Stimulated activated CD4-positive, alpha-beta T cell treated with anti-CD3 and anti-CD28 coated beads, TNF-alpha, amount 100 ng/mL, for 48 hours (primary cell): ENCODE data around the gene R3HDML.
A peak's percentile ranks its signal among the peaks of the same experiment; 100 is the strongest.
"Not testable (repeated sequence)": the region's sequence is repeated elsewhere in the genome, so short reads cannot be mapped to it uniquely, and the experiment has no call there.

Experiments
- DNase-seq, 3 donors: peaks; one replicate each; pipeline ENCODE4 v3.0.0-alpha.2; 2020; ENCODE audit warnings: low read depth in 3 of 3

The R3HDML gene

DNA sequence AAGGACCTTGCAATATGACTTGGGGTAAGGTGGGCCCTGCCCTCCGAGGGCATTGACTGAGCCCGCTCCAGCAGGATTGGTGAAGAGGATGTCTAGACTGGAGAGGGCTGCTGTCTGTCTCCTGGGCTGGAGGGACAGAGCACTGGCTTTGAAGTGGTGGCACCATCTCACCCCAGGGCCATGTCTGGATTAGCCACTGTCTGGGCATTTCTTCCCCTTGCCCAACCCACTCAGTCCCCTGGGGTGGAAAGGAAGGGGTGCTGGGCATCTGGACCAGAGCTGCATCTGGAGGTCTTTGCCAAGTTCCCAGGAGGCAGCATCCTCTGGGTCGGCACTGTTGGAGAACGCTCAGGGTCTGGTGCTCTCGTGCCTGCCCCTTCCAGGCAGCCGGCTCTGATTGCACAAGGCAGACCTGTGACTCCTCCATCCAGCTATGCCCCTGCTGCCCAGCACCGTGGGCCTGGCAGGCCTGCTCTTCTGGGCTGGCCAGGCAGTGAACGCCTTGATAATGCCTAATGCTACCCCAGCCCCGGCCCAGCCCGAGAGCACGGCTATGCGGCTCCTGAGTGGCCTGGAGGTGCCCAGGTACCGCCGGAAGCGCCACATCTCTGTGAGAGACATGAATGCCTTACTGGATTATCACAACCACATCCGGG lies at the start of gene R3HDML:
R3HDML (plus strand) TSS at position 319 of the 656 bp plus-strand sequence; CDS start at position 434, 115 bp downstream.
- no peak for DNase-seq

DNA sequence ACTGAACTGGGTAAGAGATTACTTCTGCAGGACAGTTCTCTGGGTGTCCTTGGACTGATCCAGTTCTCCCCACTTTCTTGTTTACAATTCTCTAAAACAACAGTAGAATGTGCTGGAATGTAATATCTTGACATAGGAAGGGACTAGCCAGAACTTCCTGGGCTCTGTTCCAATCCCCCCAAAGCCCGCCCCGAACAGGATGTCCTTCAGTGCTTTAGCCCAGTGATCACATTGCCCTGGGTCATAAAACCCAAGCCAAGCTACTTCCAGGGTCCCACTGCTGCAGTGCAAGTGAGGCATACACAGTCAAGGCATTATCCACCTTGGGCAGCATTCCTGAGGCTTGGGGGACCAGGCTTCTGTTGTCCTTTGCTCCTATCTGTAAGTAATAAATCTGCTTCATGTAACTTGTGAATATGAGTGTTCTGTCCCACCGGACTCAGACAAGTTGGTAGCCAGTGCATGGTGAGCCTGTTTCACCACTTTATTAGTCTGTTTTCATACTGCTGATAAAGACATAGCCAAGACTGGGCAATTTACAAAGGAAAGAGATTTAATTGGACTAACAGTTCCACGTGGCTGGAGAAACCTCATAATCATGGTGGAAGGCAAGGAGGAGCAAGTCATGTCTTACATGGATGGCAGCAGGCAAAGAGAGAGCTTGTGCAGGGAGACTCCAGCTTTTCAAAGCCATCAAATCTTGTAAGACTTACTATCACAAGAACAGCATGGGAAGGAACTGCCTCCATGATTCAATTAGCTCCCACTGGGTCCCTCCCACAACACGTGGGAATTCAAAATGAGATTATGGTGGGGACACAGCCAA lies 49.4 kb upstream of the R3HDML start:
- DNase-seq = no peak

DNA sequence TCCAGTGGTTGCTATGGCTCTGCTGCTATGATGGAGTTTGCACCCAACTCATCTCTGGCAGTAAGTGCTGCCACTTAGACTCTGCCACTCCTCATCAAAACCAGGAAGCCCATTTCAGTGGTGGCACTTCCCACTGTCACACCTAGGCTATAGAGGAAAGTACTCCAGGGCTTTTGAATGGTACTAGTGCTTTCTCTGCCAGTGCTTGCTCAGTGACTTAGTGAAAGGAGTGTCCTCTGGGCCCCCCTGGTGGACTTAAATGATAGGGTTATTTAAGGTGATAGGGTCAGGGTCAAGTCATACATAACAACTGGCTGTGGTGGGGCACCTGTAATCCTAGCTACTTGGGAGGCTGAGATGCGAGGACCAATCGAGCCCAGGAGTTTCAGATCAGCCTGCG lies 48.6 kb upstream of the R3HDML start:
- no peak for DNase-seq

GRCh38 chr20:44291754-44292153 lies 45.1 kb upstream of the R3HDML start:
- DNase-seq = no peak

DNA sequence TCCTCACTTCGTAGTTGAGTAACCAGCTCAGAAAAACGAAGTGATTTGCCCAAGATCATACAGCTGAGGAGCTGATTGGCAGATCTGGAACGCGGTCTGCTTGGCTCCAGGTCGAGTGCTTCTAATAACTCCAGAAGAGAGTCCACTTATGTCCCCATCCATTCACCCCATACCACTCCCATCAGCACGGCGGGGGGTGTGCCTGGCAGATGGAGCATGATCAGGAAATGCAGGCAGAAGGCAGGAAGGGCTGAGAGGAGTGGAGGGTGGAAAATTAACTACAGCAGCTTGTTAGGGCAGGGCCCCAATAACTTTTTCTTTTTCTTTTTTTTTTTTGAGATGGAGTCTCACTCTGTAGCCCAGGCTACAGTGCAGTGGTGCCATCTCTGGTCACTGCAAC lies 40.8 kb upstream of the R3HDML start:
- no peak for DNase-seq

- DNase-seq = no peak
These were observed 39.1 kb upstream of the R3HDML start for GRCh38 chr20:44297721-44298120.

GRCh38 chr20:44299011-44299535 lies 37.8 kb upstream of the R3HDML start:
- not testable (repeated sequence) for DNase-seq

- no peak for DNase-seq
These were observed 35.6 kb upstream of the R3HDML start for GRCh38 chr20:44301285-44301684.

DNA sequence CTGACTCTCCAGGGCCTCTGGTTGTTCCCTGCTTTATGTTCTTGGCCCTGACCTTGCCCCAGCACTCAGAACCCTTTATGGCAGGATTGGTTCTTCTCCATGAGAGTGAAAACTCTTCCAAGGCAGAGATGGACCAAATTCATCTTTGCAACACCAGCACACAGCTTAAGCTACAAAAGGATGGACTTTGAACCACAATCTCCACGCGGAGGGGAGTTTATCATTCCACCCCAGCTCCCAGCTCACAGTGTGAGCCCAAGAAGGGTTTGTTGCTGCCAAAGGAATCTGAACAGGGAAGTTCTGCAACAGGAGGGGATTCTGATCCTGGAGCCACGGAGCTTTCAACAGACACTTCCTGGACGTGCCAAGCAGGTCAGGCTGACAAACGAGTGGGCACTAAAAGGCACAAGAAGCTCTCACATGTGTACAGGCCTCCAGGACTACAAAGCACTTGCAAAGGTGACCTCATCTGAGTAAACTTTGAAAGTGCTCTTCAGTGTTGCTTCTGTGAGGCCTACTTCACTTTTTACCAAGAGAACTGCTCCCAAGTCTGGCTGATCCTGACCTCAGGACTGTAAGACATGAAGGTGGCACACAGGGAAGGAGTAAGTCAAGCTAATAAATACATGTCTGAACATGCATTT lies 34.7 kb upstream of the R3HDML start:
- no peak for DNase-seq

DNA sequence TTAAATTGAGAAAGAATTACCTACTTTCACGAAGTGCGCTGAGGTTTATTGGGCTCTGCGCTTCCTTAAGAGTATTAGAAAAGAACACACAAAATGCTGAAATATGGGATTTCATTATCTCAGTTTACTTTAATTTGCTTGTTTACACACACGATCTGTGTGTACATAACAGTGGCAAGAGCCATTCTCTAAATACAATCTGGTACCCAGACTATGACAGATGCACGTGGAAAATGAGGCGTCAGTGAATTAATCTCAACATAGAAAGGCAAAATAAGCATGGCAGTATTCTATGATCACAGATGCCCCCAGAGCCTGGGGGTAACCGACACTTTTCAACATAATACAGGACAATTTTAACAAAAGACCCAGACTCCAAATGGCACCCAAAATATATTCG lies 34.1 kb upstream of the R3HDML start:
- DNase-seq = no peak

DNA sequence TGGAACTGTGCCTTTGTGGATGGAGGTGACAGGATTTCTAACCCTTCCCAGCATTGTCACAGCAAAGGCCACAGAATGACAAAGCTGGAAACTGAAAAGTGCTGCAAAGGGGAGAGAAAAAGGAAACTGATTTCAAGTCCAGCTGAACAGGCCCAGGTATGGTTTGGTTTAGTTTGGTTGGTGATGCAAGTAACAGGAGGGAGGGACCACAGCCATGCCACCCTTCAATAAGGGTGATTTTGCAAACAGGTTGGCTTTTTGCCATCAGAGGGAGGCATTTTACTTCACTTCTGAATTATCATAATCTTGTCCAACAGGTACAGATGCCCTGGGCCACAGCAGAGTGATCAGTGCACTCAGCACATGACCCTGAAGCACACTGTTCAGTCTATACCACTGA lies 32.5 kb upstream of the R3HDML start:
- no peak for DNase-seq

GRCh38 chr20:44306927-44307326 lies 29.9 kb upstream of the R3HDML start:
- DNase-seq = no peak

DNA sequence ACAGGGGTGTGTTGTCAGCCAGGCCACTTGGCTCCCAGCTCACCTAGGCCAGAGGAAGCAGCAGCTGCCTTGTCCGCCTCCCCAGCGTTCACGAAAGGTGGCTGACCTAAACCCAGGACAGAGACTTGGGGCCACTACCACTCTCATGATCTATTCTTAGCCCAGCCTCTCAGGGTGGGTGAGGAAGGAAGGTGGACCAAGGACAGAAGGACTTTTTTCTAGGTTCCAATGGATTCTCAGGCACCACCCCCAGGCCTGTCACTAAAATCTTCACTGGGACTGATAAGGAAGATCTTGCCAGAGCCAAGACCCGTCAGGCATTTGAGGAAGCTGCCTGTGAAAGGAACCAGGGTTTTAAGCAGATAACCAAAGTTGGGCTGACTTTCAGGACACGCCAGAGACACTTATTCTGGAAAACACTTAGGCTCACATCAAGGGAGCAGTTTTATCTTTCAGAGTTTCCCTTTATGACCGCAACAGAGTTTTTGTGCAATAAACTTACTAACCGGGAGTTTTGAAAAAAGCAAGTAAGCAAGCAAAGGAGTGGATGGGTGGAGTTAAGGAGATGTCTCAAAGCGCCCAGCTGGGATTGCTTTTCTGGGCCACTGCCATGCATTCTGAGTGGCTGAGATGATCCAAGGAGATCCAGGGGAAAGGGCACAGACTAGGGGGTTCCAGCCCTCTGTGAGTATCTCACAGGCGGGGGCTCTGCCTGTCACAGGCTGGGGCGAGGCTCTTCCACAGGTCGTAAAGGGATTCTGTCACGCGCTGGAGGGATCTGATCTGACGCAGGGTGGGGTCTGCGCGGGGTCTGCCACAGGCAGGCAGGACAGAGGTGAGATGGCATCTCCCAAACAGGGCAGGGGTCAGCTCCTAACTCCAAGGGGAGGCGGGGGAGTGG lies 26.8 kb upstream of the R3HDML start:
- no peak for DNase-seq

GRCh38 chr20:44310664-44311639 lies 25.9 kb upstream of the R3HDML start, which contains the start of gene FITM2:
TSS of gene FITM2 (minus strand) at chr20:44311202. CDS start at chr20:44311148, 54 bp downstream.
- DNase-seq = peak; percentile 97 to 99 (median 97)

GRCh38 chr20:44314870-44315269 lies 22.0 kb upstream of the R3HDML start:
- DNase-seq = no peak

DNA sequence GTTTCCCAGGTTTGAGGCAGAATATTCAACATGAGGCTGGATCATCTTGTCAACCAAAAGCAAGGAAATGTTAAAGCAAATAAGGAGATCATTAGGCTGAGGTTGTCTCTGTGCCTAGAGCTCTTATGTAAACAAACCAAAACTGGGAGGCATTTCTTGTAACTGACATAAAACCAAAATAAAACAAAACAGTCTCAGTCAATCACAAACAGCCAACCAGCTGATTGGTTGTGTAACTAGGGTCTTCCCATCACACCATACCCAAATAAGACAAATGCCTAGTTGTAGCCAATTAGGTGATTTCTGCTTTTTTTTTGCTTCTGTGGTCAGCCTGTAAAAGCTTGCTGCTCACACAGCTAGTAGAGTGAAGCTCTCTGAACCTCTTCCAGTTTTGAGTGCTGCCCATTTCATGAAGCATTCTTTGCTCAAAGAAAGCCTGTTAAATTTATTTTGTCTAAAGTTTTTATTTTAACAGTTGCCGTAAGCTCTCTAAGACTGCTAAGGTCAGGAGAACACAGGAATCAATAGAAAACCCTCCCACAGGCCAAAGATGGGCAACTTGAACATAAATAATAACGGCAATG lies 16.9 kb upstream of the R3HDML start:
- DNase-seq = no peak

DNA sequence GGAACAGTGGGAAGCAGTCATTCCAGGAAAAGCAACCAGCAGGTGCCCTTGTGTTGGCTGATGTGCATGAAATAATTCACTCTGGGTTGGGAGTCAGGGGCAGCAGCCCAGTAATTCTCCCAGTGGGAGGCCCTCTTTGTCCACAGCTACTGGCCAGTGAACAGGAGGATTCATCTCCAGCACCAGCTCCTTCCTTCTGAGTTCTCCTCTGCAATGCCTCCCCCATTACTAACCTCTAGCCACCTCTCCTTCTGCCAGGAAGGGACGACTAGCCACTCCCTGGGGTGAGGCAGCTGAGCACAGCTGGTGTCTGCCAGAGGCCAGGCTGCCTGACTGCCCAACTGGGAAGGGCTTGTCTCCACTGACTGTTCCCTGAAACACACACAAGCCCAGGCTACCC lies 12.5 kb upstream of the R3HDML start:
- no peak for DNase-seq

DNA sequence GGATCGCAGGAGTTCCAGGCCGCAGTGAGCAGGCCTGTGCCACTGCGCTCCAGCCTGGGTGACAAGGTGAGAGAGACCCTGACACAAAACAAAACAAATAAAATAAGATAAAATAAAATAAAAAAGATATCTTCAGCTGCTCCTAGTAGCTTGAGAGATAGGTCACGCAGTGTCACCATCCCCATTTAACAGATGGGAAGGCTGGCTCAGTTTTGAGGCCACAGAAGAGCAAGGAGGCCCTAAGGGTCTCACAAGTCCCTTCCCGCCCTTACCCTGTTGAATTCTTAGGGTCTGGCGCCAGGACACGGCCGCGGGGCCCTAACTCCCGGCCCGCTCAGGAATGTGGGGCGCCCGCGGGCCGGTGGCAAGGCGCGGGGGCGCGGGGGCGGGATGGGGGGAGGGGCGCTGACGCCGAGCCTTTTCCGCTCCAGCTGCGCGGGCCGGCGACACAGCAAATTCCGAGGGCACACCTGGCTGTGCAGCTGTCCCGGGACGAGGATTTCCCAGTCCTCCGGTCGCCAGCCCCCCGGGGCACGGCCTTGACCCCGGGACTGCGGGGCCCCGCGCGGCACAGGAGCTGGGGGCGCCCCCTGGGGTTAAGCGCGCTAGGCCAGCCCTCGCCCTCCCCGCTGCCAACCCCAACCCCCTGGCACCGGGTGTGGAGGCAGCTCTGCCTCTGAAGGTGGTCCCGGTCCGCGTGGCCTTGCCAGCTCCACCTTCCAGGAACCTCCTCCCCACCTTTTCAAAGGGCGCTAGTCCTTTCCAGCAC lies 10.3 kb upstream of the R3HDML start:
- peak in 1 of 3 donors; percentile 43 for DNase-seq

GRCh38 chr20:44327748-44328147 lies 9.1 kb upstream of the R3HDML start:
- not testable (repeated sequence) for DNase-seq
